Stimulated activated CD4-positive, alpha-beta T cell treated with anti-CD3 and anti-CD28 coated beads, TNF-alpha, amount 100 ng/mL, for 48 hours (primary cell): ENCODE data around the gene GIPC3.

ENCODE experiments used
- DNase-seq, 3 donors: peaks; one replicate each; pipeline ENCODE4 v3.0.0-alpha.2; 2020; ENCODE audit warnings: low read depth in 3 of 3

The GIPC3 gene

DNA sequence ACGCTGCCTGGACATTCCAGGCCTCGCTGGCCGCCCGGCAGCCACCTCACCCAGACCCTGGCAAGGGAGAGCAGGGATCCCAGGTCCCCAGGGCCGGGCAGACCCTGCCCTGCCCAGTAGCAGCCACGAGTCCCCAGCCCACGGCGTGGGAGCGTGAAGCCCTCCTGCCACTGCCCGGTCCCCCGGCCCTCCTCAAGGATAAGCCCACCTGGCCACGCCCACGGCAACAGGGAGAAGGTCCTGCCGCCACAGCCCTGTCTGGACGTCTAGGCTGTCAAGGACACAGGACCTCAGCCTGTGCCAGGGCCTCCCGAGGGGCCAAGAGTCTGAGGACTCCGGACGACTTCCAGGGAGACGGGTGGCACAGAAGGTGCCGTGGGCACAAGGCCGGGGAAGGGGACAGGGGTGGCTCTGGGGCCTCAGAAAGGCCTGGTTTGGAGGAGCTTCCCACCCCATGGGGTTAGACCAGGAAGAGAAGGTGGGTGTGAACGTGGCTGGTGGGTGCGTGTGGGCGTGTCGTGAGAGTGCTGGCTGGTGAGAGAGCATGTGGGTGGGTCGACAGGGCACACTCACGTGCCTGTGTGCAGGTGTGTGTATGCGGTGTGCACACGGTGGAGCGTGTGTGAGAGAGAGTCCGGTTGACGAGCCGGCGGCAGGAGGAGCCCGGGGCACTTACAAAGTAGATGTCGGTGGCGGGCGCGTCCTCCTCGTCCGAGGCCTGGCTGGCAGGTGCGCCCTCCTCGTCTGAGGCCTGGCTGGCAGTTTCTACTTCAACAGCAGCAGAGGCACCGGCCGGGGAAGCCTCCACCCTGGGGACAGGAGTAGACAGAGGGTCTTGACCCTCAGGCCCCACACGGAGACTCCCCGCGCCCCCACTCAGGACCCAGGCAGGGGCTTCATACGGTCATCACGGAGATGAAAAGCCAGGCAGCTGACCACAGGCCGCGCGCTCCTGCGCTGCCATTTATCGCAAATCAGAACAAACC is 53.2 kb downstream of the GIPC3 start:
- DNase-seq = no peak

- DNase-seq = no peak
Measured at GRCh38 chr19:3639479-3639878, 54.2 kb downstream of the GIPC3 start.

GRCh38 chr19:3641515-3642269 is 56.4 kb downstream of the GIPC3 start:
- DNase-seq = no peak

- no peak for DNase-seq
Measured at GRCh38 chr19:3642296-3642695, 57.0 kb downstream of the GIPC3 start.
